ENCODE data around the gene GPD2. TPM values are rescaled to one million over a fixed set of nuclear protein-coding genes. Genes with fewer than 3 reads are reported as not detected.

The GPD2 gene
- total and polyA plus RNA-seq, 8 donors: 2.8 to 17.7 (median 10.2) TPM

DNA sequence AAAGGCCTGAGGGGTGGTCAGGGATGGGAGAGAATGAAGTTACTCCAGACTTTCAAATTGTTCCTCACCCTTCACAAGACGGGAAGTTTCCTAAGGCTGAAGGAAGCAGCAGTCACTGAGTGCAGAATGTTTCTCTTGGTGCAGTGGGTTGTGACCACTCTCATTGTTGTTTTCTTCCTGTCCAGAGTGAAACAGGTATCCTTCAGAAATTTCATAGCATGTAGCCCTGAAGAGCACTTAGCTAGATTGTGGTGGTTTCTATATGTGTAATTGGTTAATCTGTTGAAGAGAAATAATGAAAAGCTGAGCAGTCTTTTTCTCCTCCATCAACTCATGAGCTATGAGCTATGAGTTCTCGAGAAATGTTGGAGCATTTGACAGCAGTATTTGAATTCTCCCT is 96.8 kb downstream of the GPD2 start:
- no peaks in the 10 kb centered on the region for H3K9me3 ChIP-seq
- no peaks in the 10 kb centered on the region for H3K27me3 ChIP-seq
- WGBS, 2 donors: 93 to 95% methylated on average over 2 of the region's 2 CpGs
- intact Hi-C loops (cut with DNase I): no loop called here
- DNase-seq: no peak
- no peak overlapping the region for H3K4me3 ChIP-seq
- no peaks in the 10 kb centered on the region for H3K36me3 ChIP-seq
- no peak for TF ChIP-seq CTCF (IDR thresholded peaks at IDR 0.05)
- no peak for FAIRE-seq
- no peaks in the 10 kb centered on the region for H3K4me1 ChIP-seq
- no peak overlapping the region for H3K27ac ChIP-seq
- ATAC-seq: no peak

DNA sequence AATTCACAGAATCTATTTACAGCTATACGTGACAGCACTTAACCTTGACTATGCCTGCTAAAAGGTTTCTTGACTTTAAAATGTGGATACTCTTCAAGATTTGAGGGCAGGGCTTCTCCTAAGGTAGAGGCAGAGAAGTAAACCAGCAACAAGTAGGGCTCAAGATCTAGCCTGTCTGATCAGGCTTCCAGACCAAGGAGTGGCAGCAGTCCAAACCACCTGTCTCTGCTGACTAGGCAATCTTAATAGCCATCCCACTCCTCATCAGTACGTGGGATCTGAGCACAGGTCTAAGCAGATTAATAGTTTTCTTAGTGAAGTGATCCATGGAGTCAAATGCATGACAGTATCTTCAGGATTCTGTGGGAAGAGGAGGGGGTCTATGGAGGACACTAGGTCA is 100.4 kb downstream of the GPD2 start:
- intact Hi-C loops (cut with DNase I): no loop called here
- no peaks in the 10 kb centered on the region for H3K4me1 ChIP-seq
- no peaks in the 10 kb centered on the region for H3K36me3 ChIP-seq
- no peak for DNase-seq
- FAIRE-seq: no peak
- H3K9me3 ChIP-seq: no peaks in the 10 kb centered on the region
- TF ChIP-seq CTCF (IDR thresholded peaks at IDR 0.05): no peak
- no peaks in the 10 kb centered on the region for H3K27me3 ChIP-seq
- WGBS, 2 donors: 84 to 91% methylated on average over 2 of the region's 2 CpGs
- H3K27ac ChIP-seq: no peak overlapping the region
- ATAC-seq: peak in 1 of 4 donors; percentile 11
- no peak overlapping the region for H3K4me3 ChIP-seq

GRCh38 chr2:156537141-156537540 is 101.0 kb downstream of the GPD2 start:
- Histone ChIP-seq H3K36me3 (no peaks in the 10 kb centered on the region), H3K9me3 (no peaks in the 10 kb centered on the region), H3K4me1 (no peaks in the 10 kb centered on the region), H3K27ac (no peak overlapping the region), H3K4me3 (no peak overlapping the region), H3K27me3 (no peaks in the 10 kb centered on the region)
- ATAC-seq: peak in 2 of 4 donors; percentile 35 to 46
- FAIRE-seq: no peak
- TF ChIP-seq CTCF (IDR thresholded peaks at IDR 0.05): no peak
- DNase-seq: no peak
- WGBS, 2 donors: 56 to 69% methylated on average over 4 of the region's 4 CpGs
- intact Hi-C loops (cut with DNase I): no loop called here

GRCh38 chr2:156538083-156538504 is 101.9 kb downstream of the GPD2 start:
- ATAC-seq (no peak), DNase-seq (no peak), FAIRE-seq (no peak)
- no peak overlapping the region for H3K27ac ChIP-seq
- H3K27me3 ChIP-seq: no peaks in the 10 kb centered on the region
- no peaks in the 10 kb centered on the region for H3K36me3 ChIP-seq
- no peak overlapping the region for H3K4me3 ChIP-seq
- intact Hi-C loops (cut with DNase I): no loop called here
- no peaks in the 10 kb centered on the region for H3K9me3 ChIP-seq
- 79 to 83% methylated on average over 2 of the region's 2 CpGs for WGBS, 2 donors
- TF ChIP-seq CTCF (IDR thresholded peaks at IDR 0.05): no peak
- no peaks in the 10 kb centered on the region for H3K4me1 ChIP-seq

GRCh38 chr2:156539086-156539860 is 103.1 kb downstream of the GPD2 start:
- no peak for FAIRE-seq

More at GRCh38 chr2:156539086-156539860, 103.1 kb downstream of the GPD2 start:
- no peak overlapping the region for H3K4me3 ChIP-seq
- H3K27me3 ChIP-seq: no peaks in the 10 kb centered on the region
- H3K36me3 ChIP-seq: no peaks in the 10 kb centered on the region
- no peak for TF ChIP-seq CTCF (IDR thresholded peaks at IDR 0.05)
- H3K9me3 ChIP-seq: no peaks in the 10 kb centered on the region
- H3K27ac ChIP-seq: no peak overlapping the region
- H3K4me1 ChIP-seq: no peaks in the 10 kb centered on the region
- WGBS, 2 donors: 90 to 93% methylated on average over 4 of the region's 4 CpGs
- intact Hi-C loops (cut with DNase I): no loop called here
- ATAC-seq (no peak), DNase-seq (no peak)
